ENCODE results near the gene ZNF524.
A peak's percentile ranks its signal among the peaks of the same experiment; 100 is the strongest.

Gene ZNF524

GRCh38 chr19:55596304-55596703 is 3.8 kb upstream of the ZNF524 start:
- no peaks in the 10 kb centered on the region for H4K20me1 ChIP-seq (ENCODE audit: insufficient read depth, low read length)
- no peak overlapping the region for H3K27ac ChIP-seq (ENCODE audit: low read length)
- no peak overlapping the region for H3K4me2 ChIP-seq (ENCODE audit: insufficient read depth, low read length)
- no peak overlapping the region for H3K9ac ChIP-seq (ENCODE audit: low read depth, low read length)
- H3K36me3 ChIP-seq (ENCODE audit: insufficient read depth, low read length), result peaks cover 44% of the 10 kb centered on the region
- H3K4me3 ChIP-seq (ENCODE audit: low read depth in 1 of 2, low read length in 2 of 2), result no peak overlapping the region
- H3K4me1 ChIP-seq (ENCODE audit: insufficient read depth, low read length), result peaks cover 20% of the 10 kb centered on the region
- H3K27me3 ChIP-seq (ENCODE audit: insufficient read depth, low read length, poor library complexity), result no peaks in the 10 kb centered on the region
- TF ChIP-seq CTCF (IDR thresholded peaks at IDR 0.05; ENCODE audit: borderline replicate concordance, extremely low read depth, low read length, poor library complexity, severe bottlenecking) (no peak), EZH2 (IDR thresholded peaks at IDR 0.05; ENCODE audit: borderline replicate concordance, low read depth, low read length, severe bottlenecking) (no peak)
- ATAC-seq (ENCODE audit: insufficient read depth, low read depth) (no peak), DNase-seq (no peak)
- H3K79me2 ChIP-seq (ENCODE audit: insufficient read depth, low read length), result peaks cover 17% of the 10 kb centered on the region
- no peak overlapping the region for H2AFZ ChIP-seq (ENCODE audit: low read depth, low read length)
- no peaks in the 10 kb centered on the region for H3K9me3 ChIP-seq (ENCODE audit: insufficient read depth, low read length, severe bottlenecking)

GRCh38 chr19:55597501-55597921 is 2.6 kb upstream of the ZNF524 start:
- Histone ChIP-seq H2AFZ (ENCODE audit: low read depth, low read length) (no peak overlapping the region), H3K36me3 (ENCODE audit: insufficient read depth, low read length) (peaks cover 40% of the 10 kb centered on the region), H3K4me3 (ENCODE audit: low read depth in 1 of 2, low read length in 2 of 2) (no peak overlapping the region), H3K79me2 (ENCODE audit: insufficient read depth, low read length) (peaks cover 17% of the 10 kb centered on the region), H4K20me1 (ENCODE audit: insufficient read depth, low read length) (no peaks in the 10 kb centered on the region), H3K9ac (ENCODE audit: low read depth, low read length) (no peak overlapping the region), H3K27ac (ENCODE audit: low read length) (no peak overlapping the region), H3K4me2 (ENCODE audit: insufficient read depth, low read length) (no peak overlapping the region), H3K27me3 (ENCODE audit: insufficient read depth, low read length, poor library complexity) (no peaks in the 10 kb centered on the region), H3K4me1 (ENCODE audit: insufficient read depth, low read length) (peaks cover 24% of the 10 kb centered on the region), H3K9me3 (ENCODE audit: insufficient read depth, low read length, severe bottlenecking) (no peaks in the 10 kb centered on the region)
- ATAC-seq (ENCODE audit: insufficient read depth, low read depth), result no peak
- no peak for DNase-seq
- no peak for TF ChIP-seq EZH2 (IDR thresholded peaks at IDR 0.05; ENCODE audit: borderline replicate concordance, low read depth, low read length, severe bottlenecking)
- no peak for TF ChIP-seq CTCF (IDR thresholded peaks at IDR 0.05; ENCODE audit: borderline replicate concordance, extremely low read depth, low read length, poor library complexity, severe bottlenecking)

- Histone ChIP-seq H3K79me2 (ENCODE audit: insufficient read depth, low read length) (peaks cover 17% of the 10 kb centered on the region), H3K27me3 (ENCODE audit: insufficient read depth, low read length, poor library complexity) (no peaks in the 10 kb centered on the region), H3K36me3 (ENCODE audit: insufficient read depth, low read length) (peaks cover 40% of the 10 kb centered on the region), H3K4me1 (ENCODE audit: insufficient read depth, low read length) (peaks cover 24% of the 10 kb centered on the region), H2AFZ (ENCODE audit: low read depth, low read length) (no peak overlapping the region), H4K20me1 (ENCODE audit: insufficient read depth, low read length) (no peaks in the 10 kb centered on the region), H3K9ac (ENCODE audit: low read depth, low read length) (peak overlapping the region; percentile 23; the same call in 1 of the 2 replicates), H3K4me3 (ENCODE audit: low read depth in 1 of 2, low read length in 2 of 2) (peak overlapping the region in 1 of 2 experiments; percentile 69; a peak in 2 of 4 replicates), H3K9me3 (ENCODE audit: insufficient read depth, low read length, severe bottlenecking) (no peaks in the 10 kb centered on the region), H3K27ac (ENCODE audit: low read length) (peak overlapping the region; percentile 51), H3K4me2 (ENCODE audit: insufficient read depth, low read length) (peak overlapping the region; percentile 64)
- DNase-seq (no peak), ATAC-seq (ENCODE audit: insufficient read depth, low read depth) (no peak)
- TF ChIP-seq CTCF (IDR thresholded peaks at IDR 0.05; ENCODE audit: borderline replicate concordance, extremely low read depth, low read length, poor library complexity, severe bottlenecking) (no peak), EZH2 (IDR thresholded peaks at IDR 0.05; ENCODE audit: borderline replicate concordance, low read depth, low read length, severe bottlenecking) (no peak)
These were observed 2.1 kb upstream of the ZNF524 start for GRCh38 chr19:55598034-55598433.

Data from DND-41 (cell line).